GM19397 (cell line): ENCODE results near the gene TMEM150B.

Source experiments
- ATAC-seq: cut with Tn5 transposase; IDR thresholded peaks from one replicate; pipeline ENCODE4 v1.9.1; 2021; ENCODE audit warnings: mild to moderate bottlenecking, moderate library complexity; ENCODE audit not compliant: unreplicated experiment

The TMEM150B gene

DNA sequence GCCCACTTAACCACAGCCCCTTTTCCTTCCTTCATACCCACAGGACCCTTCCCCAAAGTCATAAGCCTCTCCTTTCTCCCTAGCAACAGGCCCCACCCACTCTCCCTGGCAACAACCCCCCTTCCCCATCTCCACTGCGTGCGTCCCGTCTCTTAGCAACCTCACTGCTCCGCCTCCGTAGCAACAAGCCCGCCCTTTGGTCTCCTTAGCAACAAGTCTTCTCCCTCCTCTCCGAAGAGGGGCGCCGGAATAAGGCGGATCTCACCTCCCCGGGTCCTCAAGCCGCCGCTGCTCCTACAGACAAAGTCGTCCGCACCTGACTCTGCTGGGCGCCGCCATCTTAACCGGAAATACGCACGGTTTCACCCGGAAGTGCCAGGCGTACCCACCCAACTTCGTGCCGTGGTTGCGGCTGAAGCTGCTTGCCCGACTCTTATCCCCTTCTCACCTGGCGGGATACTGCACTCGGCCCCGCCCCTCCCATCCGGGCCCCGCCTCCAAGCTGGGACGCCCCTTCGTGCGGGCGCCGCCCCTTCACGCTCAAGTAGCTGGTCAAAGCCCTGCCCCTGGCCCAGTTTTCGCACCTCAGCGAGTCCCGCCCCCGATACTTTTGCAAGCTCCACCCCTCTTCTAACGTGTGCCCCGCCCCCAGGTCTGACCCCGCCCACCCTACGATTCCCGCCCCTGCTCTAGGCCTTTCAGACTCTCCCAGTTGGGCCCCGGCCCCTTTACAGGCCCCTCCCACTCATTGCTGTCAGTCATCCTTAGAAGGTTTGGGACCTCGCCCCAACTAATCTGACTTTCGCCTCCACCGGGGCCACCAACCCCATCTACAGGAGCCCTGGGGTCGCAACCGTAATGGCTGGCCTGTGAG, 45.1 kb downstream of the TMEM150B start, which contains the start of gene HSPBP1:
TSS of gene HSPBP1 (minus strand) at position 341 of the 874 bp plus-strand sequence. CDS start 502 bp downstream, outside the sequence.
- peak; percentile 74 for ATAC-seq

DNA sequence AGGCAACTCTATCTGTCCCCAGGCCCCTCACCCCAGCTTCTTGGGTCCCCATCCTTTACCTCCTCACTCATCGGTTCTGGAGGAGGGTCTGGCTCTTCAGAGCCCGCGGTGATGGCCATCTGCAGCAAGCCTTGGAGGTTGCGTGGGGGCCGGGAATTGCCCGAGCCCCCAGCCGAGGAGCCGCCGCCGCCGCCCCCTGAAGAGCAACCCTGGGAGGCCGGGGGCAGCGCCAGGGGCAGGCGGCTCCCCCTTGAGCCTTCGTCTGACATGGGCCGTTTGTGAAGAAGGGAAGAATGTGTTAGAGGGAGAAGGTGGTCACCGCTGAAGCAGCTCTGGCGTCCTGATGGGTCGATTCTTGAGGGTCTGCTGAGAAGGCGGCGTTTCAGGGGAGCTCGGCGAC, 45.8 kb downstream of the TMEM150B start:
- no peak for ATAC-seq

DNA sequence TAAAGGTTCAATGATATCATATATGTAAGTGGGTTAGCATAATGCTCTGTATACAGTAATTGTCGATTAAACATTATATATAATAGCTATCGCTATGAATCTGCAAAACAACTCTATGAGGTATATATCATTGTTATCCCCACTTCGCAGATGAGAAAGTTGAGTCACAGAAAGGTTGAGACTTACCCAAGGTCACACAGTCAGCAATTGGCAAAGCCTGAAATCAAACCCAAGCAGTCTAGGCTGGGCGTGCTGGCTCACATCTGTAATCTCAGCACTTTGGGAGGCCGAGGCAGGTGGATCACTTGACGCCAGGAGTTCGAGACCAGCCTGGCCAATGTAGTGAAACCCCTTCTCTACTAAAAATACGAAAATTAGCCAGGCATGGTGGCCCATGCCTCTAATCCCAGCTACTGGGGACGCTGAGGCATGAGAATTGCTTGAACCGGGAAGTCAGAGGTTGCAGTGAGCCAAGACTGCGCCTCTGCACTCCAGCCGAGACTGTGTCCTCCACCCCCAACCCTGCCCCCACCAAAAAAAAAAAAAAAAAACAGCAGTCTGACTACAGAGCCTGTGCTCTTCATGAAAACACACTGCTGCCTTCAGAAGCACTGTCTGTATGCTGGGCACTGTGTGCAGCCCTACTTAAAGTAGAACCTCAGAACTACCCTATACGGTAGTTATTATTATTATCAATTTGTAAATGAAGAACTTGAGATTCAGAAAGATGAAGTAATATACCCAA, 46.6 kb downstream of the TMEM150B start:
- no peak for ATAC-seq

DNA sequence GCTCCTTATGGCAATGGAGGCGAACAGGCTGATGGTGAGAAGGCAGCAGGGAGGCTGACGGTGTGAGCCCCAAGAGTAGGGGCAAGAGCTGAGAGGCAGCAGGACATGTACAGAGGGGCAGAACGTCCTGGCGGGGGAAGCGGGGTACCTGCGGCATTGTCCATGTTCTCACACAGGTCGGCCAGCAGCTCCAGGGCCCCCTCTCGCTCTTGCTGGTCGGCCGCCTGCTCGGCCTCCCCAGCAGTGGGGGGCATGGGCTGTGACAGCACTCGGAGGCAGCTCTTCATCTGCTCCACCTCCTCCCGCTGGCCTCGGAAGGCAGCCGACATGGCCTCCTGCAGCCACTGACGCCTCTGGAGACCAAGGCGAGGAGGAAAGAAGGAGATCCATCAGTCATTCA, 47.6 kb downstream of the TMEM150B start:
- no peak for ATAC-seq

DNA sequence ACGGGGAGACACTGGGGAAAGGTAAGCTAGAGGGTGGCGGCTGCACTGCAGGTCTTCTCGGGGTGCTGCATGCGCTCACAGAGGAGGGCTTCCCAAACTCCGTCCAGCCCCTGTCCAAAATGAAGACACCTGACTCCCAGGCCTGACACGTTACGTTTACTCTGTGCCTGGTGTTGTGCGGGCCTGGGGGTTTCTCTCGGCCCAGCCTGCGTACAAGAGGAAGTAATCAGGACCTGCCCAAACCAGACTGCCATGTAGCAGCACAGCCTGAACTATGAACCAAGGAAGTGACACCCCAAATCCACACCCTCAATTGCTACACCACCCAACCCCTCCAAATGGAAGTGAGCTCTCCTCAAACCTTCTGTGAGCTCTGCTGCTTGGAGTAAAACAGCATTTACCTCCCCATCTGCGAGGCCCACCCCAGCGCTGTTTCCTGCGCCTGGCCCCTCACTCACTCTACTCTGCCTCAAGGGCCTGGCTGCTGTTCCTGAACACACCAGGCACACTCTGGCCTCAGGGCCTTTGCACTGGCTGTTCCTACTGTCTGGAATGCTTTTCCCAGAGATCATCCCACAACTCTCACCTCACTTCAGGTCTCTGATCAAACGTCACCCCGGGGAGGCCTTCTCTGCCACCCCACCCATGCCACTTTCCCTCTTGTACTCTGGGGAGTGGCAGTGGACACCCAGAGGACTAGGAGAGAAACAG, 48.3 kb downstream of the TMEM150B start:
- ATAC-seq, result no peak

- ATAC-seq, result peak; percentile 66
Measured at GRCh38 chr19:55275851-55276719, 49.1 kb downstream of the TMEM150B start.

- no peak for ATAC-seq
Measured at GRCh38 chr19:55273978-55274707, 51.0 kb downstream of the TMEM150B start.

DNA sequence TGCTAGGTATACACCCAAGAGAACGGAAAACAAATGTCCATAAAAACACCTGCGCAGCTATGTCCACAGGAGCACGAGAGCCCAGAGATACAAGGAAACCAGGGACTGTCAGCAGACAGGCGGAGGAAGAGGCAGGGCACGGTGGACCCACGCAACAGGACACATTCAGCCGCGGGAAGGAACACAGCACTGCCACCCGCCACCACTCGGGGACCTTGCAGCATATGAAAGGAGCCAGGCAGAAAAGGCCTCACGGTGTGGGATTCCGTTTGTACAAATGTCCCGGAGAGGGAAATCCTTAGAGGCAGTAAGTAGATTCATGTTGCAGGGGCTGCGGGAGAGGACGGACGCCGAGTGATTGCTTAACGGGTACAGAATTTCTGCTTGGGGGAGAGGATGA, 53.0 kb downstream of the TMEM150B start:
- no peak for ATAC-seq

DNA sequence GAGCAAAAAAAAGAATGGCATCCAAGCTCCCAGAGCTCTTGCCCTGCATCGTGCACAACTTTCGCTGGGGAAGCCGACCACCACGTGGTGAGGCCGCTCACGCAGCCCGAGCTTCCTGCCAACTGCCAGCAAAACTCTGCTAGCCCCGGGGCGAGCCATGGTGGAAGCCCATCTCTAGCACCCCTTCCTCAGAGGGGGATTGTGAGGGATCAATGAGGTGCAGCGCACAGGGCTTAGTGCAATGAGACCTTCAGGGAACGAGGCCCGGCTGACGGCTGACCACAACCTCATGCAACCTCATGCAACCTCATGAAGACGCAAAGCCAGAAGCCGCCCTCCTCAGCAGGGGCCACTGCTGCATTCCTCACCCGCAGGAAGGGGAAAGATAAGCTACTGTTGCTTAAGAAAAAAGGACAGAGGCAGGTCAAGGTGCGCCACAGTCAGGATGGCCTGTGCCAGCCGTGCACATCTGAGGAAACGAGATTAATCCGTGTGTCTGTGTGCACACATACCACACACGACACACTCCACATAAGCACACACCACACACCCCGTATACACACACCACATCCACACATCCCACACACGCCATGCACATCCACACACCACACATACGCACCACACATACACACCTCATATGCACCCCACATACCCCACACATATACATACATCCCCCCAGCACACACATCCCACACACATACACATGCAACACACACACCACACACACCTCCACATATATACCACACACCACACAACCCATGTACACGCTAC, 54.8 kb downstream of the TMEM150B start:
- ATAC-seq, result no peak

- no peak for ATAC-seq
Measured at GRCh38 chr19:55269299-55269698, 55.8 kb downstream of the TMEM150B start.

GRCh38 chr19:55266840-55267239, 58.3 kb downstream of the TMEM150B start:
- ATAC-seq, result no peak

DNA sequence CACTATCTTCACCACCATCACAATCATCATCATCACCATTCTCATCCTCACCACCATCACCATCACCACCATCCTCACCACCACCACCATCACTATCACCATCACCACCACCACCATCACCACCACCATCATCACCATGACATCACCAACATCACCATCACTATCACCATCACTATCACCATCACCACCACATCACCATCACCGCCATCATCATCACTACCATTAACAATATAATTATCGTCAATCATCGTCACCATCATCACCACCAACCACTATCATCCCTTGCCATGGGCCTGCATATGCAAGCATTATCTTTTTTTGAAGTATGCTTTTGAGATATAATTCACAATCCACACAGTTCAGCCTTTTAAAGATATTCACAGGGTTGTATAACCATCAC, 58.7 kb downstream of the TMEM150B start:
- ATAC-seq, result no peak

- ATAC-seq, result no peak
Measured at GRCh38 chr19:55265723-55266386, 59.3 kb downstream of the TMEM150B start.

DNA sequence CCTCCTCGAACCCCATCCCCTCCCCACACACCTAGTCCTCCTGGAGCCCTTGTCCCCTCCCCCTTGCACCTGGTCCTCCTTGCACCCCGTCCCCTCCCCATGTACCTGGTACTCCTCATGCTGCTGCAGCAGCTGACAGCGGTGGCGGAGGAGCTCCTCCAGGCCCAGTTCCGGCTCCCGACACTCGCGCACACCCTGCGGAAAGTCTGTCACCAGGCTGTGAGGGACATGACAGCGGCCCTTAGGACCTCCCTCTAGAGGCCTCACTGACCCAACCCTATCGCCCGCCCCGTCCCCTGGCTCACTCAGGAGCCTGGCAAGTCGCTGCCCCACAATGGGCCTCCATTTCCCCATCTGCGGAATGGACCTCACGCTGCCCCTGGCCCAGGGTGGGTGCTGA, 60.0 kb downstream of the TMEM150B start:
- ATAC-seq, result no peak

DNA sequence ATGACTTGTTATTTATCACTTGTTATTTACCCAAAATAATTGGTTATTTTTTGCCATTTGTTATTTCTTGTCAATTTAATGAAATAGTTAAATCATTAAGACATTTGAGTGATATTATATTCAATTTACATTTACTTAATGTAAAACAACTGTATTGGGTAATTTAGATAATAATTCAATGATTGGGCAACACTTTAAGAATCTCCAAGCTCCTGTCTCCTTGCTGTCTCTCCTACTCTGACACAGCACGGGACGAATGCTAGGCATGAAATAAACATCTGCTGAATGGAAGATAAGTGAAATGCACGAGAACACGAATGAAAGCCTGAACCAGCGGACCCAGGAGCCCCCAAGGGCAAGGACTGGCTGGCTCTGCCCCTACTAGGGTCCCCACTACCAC, 60.6 kb downstream of the TMEM150B start:
- ATAC-seq, result no peak
